ENCODE measurements around the gene MICU1.

Gene MICU1

GRCh38 chr10:72340510-72341261 lies 285.2 kb downstream of the MICU1 start:
- peak; percentile 78 for DNase-seq (ENCODE audit: low read depth)
- peak; percentile 98 for TF ChIP-seq CTCF (IDR thresholded peaks at IDR 0.05; ENCODE audit: insufficient read depth, low read depth, low read length, missing control alignments)
- no peak overlapping the region for H3K4me3 ChIP-seq (ENCODE audit: low read depth, low read length)

- no peak for TF ChIP-seq CTCF (IDR thresholded peaks at IDR 0.05; ENCODE audit: insufficient read depth, low read depth, low read length, missing control alignments)
- no peak for DNase-seq (ENCODE audit: low read depth)
- H3K4me3 ChIP-seq (ENCODE audit: low read depth, low read length): no peak overlapping the region
These were observed 287.7 kb downstream of the MICU1 start for GRCh38 chr10:72338180-72338579.

GRCh38 chr10:72337722-72338121 lies 288.2 kb downstream of the MICU1 start:
- H3K4me3 ChIP-seq (ENCODE audit: low read depth, low read length): no peak overlapping the region
- no peak for DNase-seq (ENCODE audit: low read depth)
- no peak for TF ChIP-seq CTCF (IDR thresholded peaks at IDR 0.05; ENCODE audit: insufficient read depth, low read depth, low read length, missing control alignments)

- peak; percentile 95 for TF ChIP-seq CTCF (IDR thresholded peaks at IDR 0.05; ENCODE audit: insufficient read depth, low read depth, low read length, missing control alignments)
- no peak overlapping the region for H3K4me3 ChIP-seq (ENCODE audit: low read depth, low read length)
- DNase-seq (ENCODE audit: low read depth): peak; percentile 63
These were observed 288.7 kb downstream of the MICU1 start for GRCh38 chr10:72337039-72337629.

GRCh38 chr10:72336259-72337038 lies 289.4 kb downstream of the MICU1 start:
- no peak for TF ChIP-seq CTCF (IDR thresholded peaks at IDR 0.05; ENCODE audit: insufficient read depth, low read depth, low read length, missing control alignments)
- H3K4me3 ChIP-seq (ENCODE audit: low read depth, low read length): peak overlapping the region; percentile 37
- no peak for DNase-seq (ENCODE audit: low read depth)

GRCh38 chr10:72335394-72336258 lies 290.3 kb downstream of the MICU1 start:
- peak; percentile 13 for TF ChIP-seq CTCF (IDR thresholded peaks at IDR 0.05; ENCODE audit: insufficient read depth, low read depth, low read length, missing control alignments)
- peak overlapping the region; percentile 37 for H3K4me3 ChIP-seq (ENCODE audit: low read depth, low read length)
- peak; percentile 90 for DNase-seq (ENCODE audit: low read depth)
